HEK293T (cell line): Measurements from ENCODE around the gene GRIA3.

Experiments
- CTBP1 ChIP-seq: fragments of 450-650 bp; IDR thresholded peaks from 2 replicates; pipeline ENCODE4 v1.6.1; 2016; ENCODE audit warnings: borderline replicate concordance
- FOXA1 ChIP-seq: fragments of 450-650 bp; IDR thresholded peaks from 2 replicates; pipeline ENCODE4 v1.6.1; 2016; ENCODE audit warnings: mild to moderate bottlenecking
- HDGF ChIP-seq: fragments of 450-650 bp; IDR thresholded peaks from 2 replicates; pipeline ENCODE4 v1.6.1; 2017; ENCODE audit warnings: antibody characterized with exemption, borderline replicate concordance
- LEF1 ChIP-seq: fragments of 450-650 bp; IDR thresholded peaks from 2 replicates; pipeline ENCODE4 v1.6.1; 2017; ENCODE audit warnings: mild to moderate bottlenecking, borderline replicate concordance

DNA sequence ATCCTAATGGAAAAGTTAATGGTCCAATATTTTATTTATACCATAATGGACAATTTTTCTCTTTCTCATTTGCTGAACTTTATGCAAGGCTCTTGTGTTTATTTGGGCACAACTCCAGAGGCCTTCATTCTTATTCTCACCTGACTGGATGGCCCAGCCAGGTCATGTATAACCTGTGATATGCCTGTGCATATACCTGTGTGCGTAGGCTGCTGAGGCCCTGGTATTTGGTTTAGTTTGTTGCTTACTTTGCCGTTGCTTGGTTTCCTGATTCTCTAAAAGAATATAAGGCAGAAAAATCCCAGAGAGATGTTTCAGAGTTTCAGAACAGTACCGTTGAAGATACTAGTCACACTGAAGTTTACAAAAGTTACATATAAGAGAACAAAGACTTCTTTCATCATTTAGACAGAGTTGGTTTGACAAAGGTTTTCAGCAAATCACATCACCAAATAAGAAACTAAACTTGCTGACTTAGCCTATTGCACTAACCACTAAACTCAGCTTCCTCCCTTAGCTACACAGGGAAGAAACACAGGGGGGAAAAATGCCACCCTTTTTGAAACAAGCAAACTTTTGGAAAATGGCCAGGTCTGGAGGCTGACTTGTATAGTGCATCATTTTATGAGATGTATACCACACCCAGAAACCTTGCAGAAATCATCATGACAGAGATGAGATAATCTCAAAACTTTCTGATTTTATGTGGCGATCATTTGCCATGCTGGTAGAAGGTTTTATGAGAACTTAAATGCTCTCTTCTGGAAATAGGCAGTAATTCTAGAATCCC lies 248.5 kb downstream of the GRIA3 start:
- TF ChIP-seq HDGF (no peak), LEF1 (no peak), CTBP1 (no peak), FOXA1 (no peak)
